Esophagus (tissue), 2 donors: ENCODE data around the gene GIMAP5. TPM values are rescaled to one million over a fixed set of nuclear protein-coding genes. Genes with fewer than 3 reads are reported as not detected.
"Not testable (repeated sequence)": the region's sequence is repeated elsewhere in the genome, so short reads cannot be mapped to it uniquely, and the experiment has no call there.

Source experiments
- H3K27ac ChIP-seq, 2 donors: one replicate each; pipeline ENCODE4 v1.5.1; 2013; ENCODE audit warnings: low read depth in 2 of 2, mild to moderate bottlenecking in 2 of 2, inconsistent platforms in 1 of 2, low read length in 1 of 2, moderate library complexity in 1 of 2
- H3K27me3 ChIP-seq, 2 donors: one replicate each; pipeline ENCODE4 v1.6.1; 2013; ENCODE audit warnings: low read length in 2 of 2, control low read depth in 1 of 2, mild to moderate bottlenecking in 1 of 2; ENCODE audit not compliant: insufficient read depth in 2 of 2, control insufficient read depth in 1 of 2
- H3K36me3 ChIP-seq, 2 donors: one replicate each; pipeline ENCODE4 v1.6.1; 2013; ENCODE audit warnings: low read length in 1 of 2; ENCODE audit not compliant: control insufficient read depth in 2 of 2, insufficient read depth in 2 of 2
- H3K4me1 ChIP-seq, 2 donors: one replicate each; pipeline ENCODE4 v1.6.1; 2013; ENCODE audit warnings: low read length in 1 of 2; ENCODE audit not compliant: control insufficient read depth in 2 of 2, insufficient read depth in 2 of 2
- H3K4me3 ChIP-seq, 2 donors: one replicate each; pipeline ENCODE4 v1.5.1; 2013; ENCODE audit warnings: low read length in 2 of 2, mild to moderate bottlenecking in 2 of 2, low read depth in 1 of 2, moderate library complexity in 1 of 2
- H3K9me3 ChIP-seq, 2 donors: one replicate each; pipeline ENCODE4 v1.6.1; 2013; ENCODE audit warnings: mild to moderate bottlenecking in 2 of 2, low read depth in 1 of 2, low read length in 1 of 2, moderate library complexity in 1 of 2; ENCODE audit not compliant: control insufficient read depth in 2 of 2, insufficient read depth in 1 of 2
- WGBS, 2 donors: extraction: QIAGEN DNeasy Blood & Tissue Kit; methylation state at CpG; one replicate each; pipeline ENCODE4 v1.1.7; 2013; 5-methylcytosine and 5-hydroxymethylcytosine counted together
- polyA plus RNA-seq, 2 donors: library from polyadenylated mRNA; stranded (reverse); fragments of 200-250 nt; gene quantifications; one replicate each; pipeline ENCODE4 v1.2.3, GENCODE V29; 2013
- donor health status: healthy with polysubstance abuse.
- donor health status: Bipolar disorder and iron deficiency.

Gene GIMAP5
- polyA plus RNA-seq, 2 donors = 5.2 to 7.6 TPM

DNA sequence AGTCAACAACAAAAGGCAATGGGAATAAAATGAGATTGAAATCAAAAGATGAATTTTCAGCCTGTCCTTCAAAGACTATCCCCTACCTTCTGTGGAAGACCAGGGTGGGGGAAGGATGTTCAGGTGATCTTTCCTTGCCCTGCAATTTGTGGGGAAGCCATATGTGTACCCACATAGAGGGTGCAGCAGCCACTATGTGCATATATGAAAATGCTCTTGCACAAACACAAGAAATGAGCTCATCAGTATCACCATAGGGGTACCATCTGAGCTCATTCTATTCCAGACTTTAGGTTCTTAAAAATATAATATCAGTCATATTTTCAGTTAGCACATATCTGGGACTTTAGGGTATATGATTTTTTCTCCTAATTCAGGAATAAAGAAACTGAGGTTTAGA, 17.7 kb downstream of the GIMAP5 start:
- Histone ChIP-seq H3K4me1 (no peaks in the 10 kb centered on the region), H3K4me3 (no peak overlapping the region), H3K27ac (peak overlapping the region; percentile 13 to 29), H3K36me3 (no peaks in the 10 kb centered on the region), H3K9me3 (no peaks in the 10 kb centered on the region), H3K27me3 (peaks cover 0 to 3% of the 10 kb centered on the region in 2 donors)

DNA sequence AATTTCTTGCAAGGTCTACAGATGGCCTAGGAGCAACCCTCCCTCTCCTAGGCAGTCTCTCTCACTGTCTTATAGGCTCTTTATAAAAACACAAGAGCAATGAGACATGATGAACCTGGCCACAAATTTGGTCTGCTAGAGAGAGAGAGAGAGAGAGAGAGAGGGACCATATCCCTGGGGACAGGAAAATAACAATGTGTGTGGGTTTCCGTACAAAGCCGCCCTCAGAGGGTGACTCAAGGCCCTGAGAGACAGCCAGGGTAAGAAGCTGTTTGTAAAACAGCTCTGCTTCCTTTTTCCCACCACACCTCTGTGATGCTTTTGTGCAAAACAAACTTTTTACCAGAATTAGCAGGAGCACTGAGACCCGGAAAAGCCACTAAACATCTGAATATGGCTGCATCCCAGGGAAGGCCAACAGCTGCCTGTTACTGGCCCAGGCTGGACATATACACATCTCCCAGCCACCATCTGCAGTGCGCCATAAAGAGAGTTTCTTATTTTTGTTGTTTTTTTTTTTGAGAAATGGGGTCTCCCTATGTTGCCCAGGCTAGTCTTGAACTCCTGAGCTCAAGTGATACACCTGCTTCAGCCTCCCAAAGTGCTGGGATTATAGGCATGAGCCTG, 18.4 kb downstream of the GIMAP5 start:
- 62 to 63% methylated on average over 4 of the region's 4 CpGs for WGBS, 2 donors
- no peaks in the 10 kb centered on the region for H3K9me3 ChIP-seq
- H3K36me3 ChIP-seq = no peaks in the 10 kb centered on the region
- H3K27me3 ChIP-seq = peaks cover 0 to 3% of the 10 kb centered on the region in 2 donors
- H3K27ac ChIP-seq = peak overlapping the region; percentile 28 to 29
- H3K4me3 ChIP-seq = no peak overlapping the region
- no peaks in the 10 kb centered on the region for H3K4me1 ChIP-seq

DNA sequence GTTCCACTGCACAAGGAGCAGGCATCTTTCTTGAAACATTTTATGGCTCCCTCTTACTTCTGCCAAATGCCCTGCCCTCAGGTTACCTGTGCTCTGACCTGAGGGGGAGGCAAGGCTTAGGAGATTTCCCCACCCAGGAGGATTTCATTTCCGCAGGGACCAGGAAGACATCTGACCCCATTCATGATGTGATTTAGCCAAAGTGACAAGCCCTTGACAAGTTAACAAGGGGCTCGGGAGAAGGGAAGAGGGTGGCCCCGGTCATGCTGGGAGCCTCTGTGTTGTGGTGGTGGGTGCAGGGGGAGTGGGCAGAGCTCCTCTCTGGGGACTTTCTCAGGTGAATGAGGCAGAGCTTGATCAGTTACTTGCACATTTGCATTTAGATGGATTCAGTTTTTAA, 18.9 kb downstream of the GIMAP5 start:
- Histone ChIP-seq H3K4me3 (no peak overlapping the region), H3K27me3 (peaks cover 0 to 3% of the 10 kb centered on the region in 2 donors), H3K27ac (peak overlapping the region in 1 of 2 donors; percentile 23), H3K9me3 (no peaks in the 10 kb centered on the region), H3K36me3 (no peaks in the 10 kb centered on the region), H3K4me1 (no peaks in the 10 kb centered on the region)
- WGBS, 2 donors = 55 to 71% methylated on average over 3 of the region's 3 CpGs

GRCh38 chr7:150756858-150757257, 19.6 kb downstream of the GIMAP5 start:
- Histone ChIP-seq H3K27ac (no peak overlapping the region), H3K4me1 (no peaks in the 10 kb centered on the region), H3K36me3 (no peaks in the 10 kb centered on the region), H3K4me3 (no peak overlapping the region), H3K27me3 (peaks cover 0 to under 1% of the 10 kb centered on the region in 2 donors), H3K9me3 (no peaks in the 10 kb centered on the region)
- 32 to 40% methylated on average over 1 of the region's 1 CpG for WGBS, 2 donors

GRCh38 chr7:150759479-150759878, 22.3 kb downstream of the GIMAP5 start:
- H3K36me3 ChIP-seq = no peaks in the 10 kb centered on the region
- 69 to 85% methylated on average over 1 of the region's 1 CpG for WGBS, 2 donors
- no peak overlapping the region for H3K4me3 ChIP-seq
- no peaks in the 10 kb centered on the region for H3K9me3 ChIP-seq
- no peaks in the 10 kb centered on the region for H3K4me1 ChIP-seq
- no peak overlapping the region for H3K27ac ChIP-seq
- no peaks in the 10 kb centered on the region for H3K27me3 ChIP-seq

DNA sequence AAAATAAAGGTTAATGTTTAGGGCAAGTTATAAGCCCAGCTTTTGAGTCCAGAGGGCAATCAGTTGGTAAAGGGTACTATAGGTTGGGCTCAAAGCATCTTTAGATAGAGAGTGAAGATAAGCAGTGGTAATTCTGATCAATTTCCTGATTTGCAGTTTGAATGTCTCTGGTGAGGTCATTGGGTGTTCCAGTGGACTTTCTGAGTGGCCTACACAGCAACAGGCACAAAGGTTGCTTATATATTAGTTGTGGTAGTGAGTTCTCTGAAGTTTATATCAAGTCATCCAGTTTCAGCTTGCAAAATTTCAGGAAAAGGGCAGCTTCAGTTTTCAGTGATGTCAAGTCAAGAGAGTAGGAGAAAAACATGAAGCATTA, 29.1 kb downstream of the GIMAP5 start:
- Histone ChIP-seq H3K4me1 (no peaks in the 10 kb centered on the region), H3K27me3 (no peaks in the 10 kb centered on the region), H3K9me3 (no peaks in the 10 kb centered on the region), H3K36me3 (no peaks in the 10 kb centered on the region), H3K4me3 (no peak overlapping the region), H3K27ac (no peak overlapping the region)

- H3K4me3 ChIP-seq = no peak overlapping the region
- 80 to 83% methylated on average over 4 of the region's 4 CpGs for WGBS, 2 donors
These were observed 32.5 kb downstream of the GIMAP5 start for GRCh38 chr7:150769768-150770167.

DNA sequence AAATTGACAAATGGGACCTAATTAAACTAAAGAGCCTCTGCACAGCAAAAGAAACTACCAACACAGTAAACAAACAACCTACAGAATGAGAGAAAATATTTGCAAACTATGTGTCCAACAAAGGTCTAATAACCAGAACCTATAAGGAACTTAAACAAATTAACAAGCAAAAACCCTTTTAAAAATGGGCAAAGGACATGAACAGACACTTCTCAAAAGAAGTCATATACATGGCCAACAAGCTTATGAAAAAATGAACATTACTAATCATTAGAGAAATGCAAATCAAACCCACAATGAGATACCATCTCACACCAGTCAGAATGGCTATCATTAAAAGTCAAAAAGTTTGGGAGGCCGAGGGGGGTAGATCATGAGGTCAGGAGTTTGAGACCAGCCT, 36.9 kb downstream of the GIMAP5 start:
- H3K27ac ChIP-seq, H3K4me3 ChIP-seq, H3K36me3 ChIP-seq, H3K4me1 ChIP-seq, H3K27me3 ChIP-seq, H3K9me3 ChIP-seq: not testable (repeated sequence)
- WGBS, 2 donors = 75 to 85% methylated on average over 1 of the region's 1 CpG

More at GRCh38 chr7:150769768-150770167, 32.5 kb downstream of the GIMAP5 start:
- Histone ChIP-seq H3K27me3 (no peaks in the 10 kb centered on the region), H3K27ac (no peak overlapping the region), H3K4me1 (no peaks in the 10 kb centered on the region), H3K9me3 (no peaks in the 10 kb centered on the region), H3K36me3 (no peaks in the 10 kb centered on the region)

DNA sequence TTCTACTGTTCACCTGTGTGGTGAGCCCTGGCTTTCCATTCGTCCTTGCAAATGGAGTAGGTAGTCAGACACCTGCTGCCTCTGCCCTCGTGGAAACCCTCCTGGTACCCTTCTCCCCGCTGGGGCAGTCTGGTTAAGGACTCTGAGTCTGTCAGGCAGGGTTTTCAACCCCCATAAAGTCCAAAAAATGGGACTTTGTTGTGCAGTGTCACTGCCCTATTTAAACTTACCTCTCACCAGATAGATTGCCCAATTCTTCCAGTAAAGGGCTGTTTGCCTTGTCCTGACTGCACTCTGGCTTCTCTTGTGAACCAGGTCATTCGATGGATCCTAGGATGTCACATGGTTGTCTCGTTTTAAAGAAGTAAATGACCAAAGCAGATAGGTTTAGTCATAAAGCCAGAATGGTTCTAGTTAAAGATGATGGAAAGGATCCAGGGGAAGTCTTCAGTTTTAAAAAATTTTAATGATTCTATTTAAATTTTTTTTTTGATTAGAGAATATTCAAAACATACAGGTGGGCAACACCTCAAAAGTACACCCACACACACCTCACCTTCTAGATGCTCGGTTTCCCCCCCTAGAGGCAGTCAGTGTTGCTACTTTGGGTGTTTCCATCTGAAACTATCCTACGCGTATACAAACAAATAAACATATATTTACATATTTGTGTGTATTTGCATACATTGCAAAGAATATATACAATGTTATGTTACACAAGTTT, 41.0 kb downstream of the GIMAP5 start:
- no peaks in the 10 kb centered on the region for H3K36me3 ChIP-seq
- no peak overlapping the region for H3K4me3 ChIP-seq
- H3K27me3 ChIP-seq = no peaks in the 10 kb centered on the region
- H3K9me3 ChIP-seq = no peaks in the 10 kb centered on the region
- H3K4me1 ChIP-seq = no peaks in the 10 kb centered on the region
- no peak overlapping the region for H3K27ac ChIP-seq
- WGBS, 2 donors = 54 to 58% methylated on average over 8 of the region's 8 CpGs

GRCh38 chr7:150778738-150779301, 41.6 kb downstream of the GIMAP5 start:
- 8 to 9% methylated on average over 12 of the region's 12 CpGs for WGBS, 2 donors
- Histone ChIP-seq H3K4me1 (no peaks in the 10 kb centered on the region), H3K4me3 (no peak overlapping the region)

More at GRCh38 chr7:150778738-150779301, 41.6 kb downstream of the GIMAP5 start:
- H3K27me3 ChIP-seq = no peaks in the 10 kb centered on the region
- H3K36me3 ChIP-seq = no peaks in the 10 kb centered on the region
- no peak overlapping the region for H3K27ac ChIP-seq
- H3K9me3 ChIP-seq = no peaks in the 10 kb centered on the region
